Stimulated activated naive CD8-positive, alpha-beta T cell treated with anti-CD3 and anti-CD28 coated beads, Interleukin-15, Interleukin-2, amounts not matched to agents 100 ng/mL and 50 ng/mL, for 24 hours (primary cell): ENCODE results near the gene GPNMB.
A peak's percentile ranks its signal among the peaks of the same experiment; 100 is the strongest.

ENCODE experiments used
- H3K27ac Mint-ChIP-seq: one replicate; pipeline ENCODE4 v1.8.0; 2021; ENCODE audit warnings: mild to moderate bottlenecking, mixed read lengths
- H3K27me3 Mint-ChIP-seq: one replicate; pipeline ENCODE4 v1.8.0; 2021; ENCODE audit warnings: mixed read lengths
- H3K36me3 Mint-ChIP-seq: one replicate; pipeline ENCODE4 v1.8.0; 2021; ENCODE audit warnings: low read depth, mixed read lengths
- H3K4me1 Mint-ChIP-seq: one replicate; pipeline ENCODE4 v1.8.0; 2021; ENCODE audit warnings: low read depth, mixed read lengths
- H3K4me3 Mint-ChIP-seq: one replicate; pipeline ENCODE4 v1.8.0; 2021; ENCODE audit warnings: mild to moderate bottlenecking, mixed read lengths
- H3K9me3 Mint-ChIP-seq: one replicate; pipeline ENCODE4 v1.8.0; 2021; ENCODE audit warnings: mixed read lengths

Gene GPNMB

GRCh38 chr7:23275912-23276311, 29.3 kb downstream of the GPNMB start:
- H3K4me3 Mint-ChIP-seq: no peak overlapping the region
- no peaks in the 10 kb centered on the region for H3K9me3 Mint-ChIP-seq
- H3K27ac Mint-ChIP-seq: no peak overlapping the region
- peaks cover 10% of the 10 kb centered on the region for H3K4me1 Mint-ChIP-seq
- H3K36me3 Mint-ChIP-seq: no peaks in the 10 kb centered on the region
- peaks cover 5% of the 10 kb centered on the region for H3K27me3 Mint-ChIP-seq

GRCh38 chr7:23276376-23276775, 29.8 kb downstream of the GPNMB start:
- Mint-ChIP-seq H3K36me3 (no peaks in the 10 kb centered on the region), H3K27ac (no peak overlapping the region), H3K4me1 (peaks cover 10% of the 10 kb centered on the region), H3K9me3 (no peaks in the 10 kb centered on the region), H3K4me3 (no peak overlapping the region), H3K27me3 (peaks cover 5% of the 10 kb centered on the region)

GRCh38 chr7:23276947-23277346, 30.4 kb downstream of the GPNMB start:
- Mint-ChIP-seq H3K27ac (no peak overlapping the region), H3K9me3 (no peaks in the 10 kb centered on the region)

DNA sequence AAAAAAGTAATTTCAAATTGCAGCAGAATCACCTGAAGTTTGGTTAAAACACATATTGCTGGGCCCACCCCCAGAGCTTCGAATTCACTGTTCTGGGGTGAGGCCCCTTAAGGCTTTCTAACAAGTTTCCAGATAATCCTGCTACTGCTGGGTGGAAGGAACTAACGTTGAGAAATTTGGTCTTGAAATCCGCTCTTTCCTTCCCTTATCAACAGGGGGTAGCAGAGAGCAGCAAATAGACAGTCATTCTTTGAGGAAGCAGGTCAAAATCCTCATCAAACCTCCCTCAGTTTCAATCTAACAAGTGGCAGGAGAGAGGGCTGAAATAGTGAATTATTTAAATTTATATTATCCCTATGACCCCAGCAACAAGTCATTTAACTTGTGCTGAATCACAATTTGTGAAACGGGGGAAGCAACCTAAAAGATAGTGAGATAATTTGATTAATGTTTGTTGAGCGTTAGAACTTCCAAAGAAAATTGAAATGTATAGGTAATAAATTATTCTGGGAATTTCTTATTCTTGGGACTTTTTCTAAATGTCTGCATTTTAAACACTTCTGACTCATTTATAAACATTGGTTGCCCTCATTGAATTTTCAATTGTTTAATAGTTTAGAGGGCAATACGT, 30.9 kb downstream of the GPNMB start:
- Mint-ChIP-seq H3K27me3 (peaks cover under 1% of the 10 kb centered on the region), H3K4me1 (peaks cover 10% of the 10 kb centered on the region), H3K4me3 (no peak overlapping the region), H3K9me3 (no peaks in the 10 kb centered on the region), H3K36me3 (no peaks in the 10 kb centered on the region), H3K27ac (no peak overlapping the region)

More at GRCh38 chr7:23276947-23277346, 30.4 kb downstream of the GPNMB start:
- no peak overlapping the region for H3K4me3 Mint-ChIP-seq
- H3K36me3 Mint-ChIP-seq: no peaks in the 10 kb centered on the region
- H3K27me3 Mint-ChIP-seq: peaks cover 5% of the 10 kb centered on the region
- peaks cover 10% of the 10 kb centered on the region for H3K4me1 Mint-ChIP-seq

- Mint-ChIP-seq H3K9me3 (no peaks in the 10 kb centered on the region), H3K36me3 (no peaks in the 10 kb centered on the region), H3K4me1 (no peaks in the 10 kb centered on the region), H3K27me3 (no peaks in the 10 kb centered on the region), H3K27ac (no peak overlapping the region), H3K4me3 (no peak overlapping the region)
Observed at GRCh38 chr7:23279819-23280525, 33.4 kb downstream of the GPNMB start.

DNA sequence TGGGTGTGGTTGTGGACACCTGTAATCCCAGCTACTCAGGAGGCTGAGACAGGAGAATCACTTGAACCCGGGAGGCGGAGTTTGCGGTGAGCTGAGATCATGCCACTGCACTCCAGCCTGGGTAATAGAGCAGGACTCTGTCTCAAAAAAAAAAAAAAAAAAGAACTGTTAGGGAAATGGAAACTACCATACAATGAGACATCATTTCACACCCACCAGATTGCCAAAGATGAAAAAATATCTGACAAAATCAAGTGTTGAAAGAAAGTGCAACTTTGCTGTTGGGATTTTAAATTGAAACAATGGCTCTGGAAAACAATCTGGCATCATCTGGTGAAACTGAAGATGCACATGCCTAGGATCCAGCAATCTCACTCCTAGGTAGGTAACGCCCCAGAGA, 36.5 kb downstream of the GPNMB start:
- Mint-ChIP-seq H3K27ac (peak overlapping the region; percentile 45), H3K4me1 (peaks cover 7% of the 10 kb centered on the region), H3K27me3 (no peaks in the 10 kb centered on the region), H3K9me3 (no peaks in the 10 kb centered on the region), H3K36me3 (no peaks in the 10 kb centered on the region), H3K4me3 (no peak overlapping the region)

DNA sequence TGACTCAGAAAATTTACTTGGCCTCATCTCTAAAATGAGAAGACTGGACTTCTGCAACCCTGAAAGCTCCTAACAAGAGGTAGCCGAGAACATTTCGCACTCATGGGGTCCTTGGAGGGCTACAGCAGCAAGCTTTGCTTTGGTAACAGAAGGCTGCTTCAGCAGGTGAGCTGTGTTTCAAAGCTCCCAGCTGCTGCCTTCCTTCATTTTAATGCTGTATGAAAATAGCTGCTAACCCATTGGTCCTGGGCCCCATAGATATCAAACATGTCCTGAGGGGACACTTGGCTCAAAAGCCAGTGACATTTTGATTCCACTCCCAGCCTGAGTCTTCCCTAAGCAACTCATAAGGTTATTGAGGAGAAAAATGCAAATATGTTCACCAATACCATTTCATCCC, 38.3 kb downstream of the GPNMB start:
- peaks cover 10% of the 10 kb centered on the region for H3K4me1 Mint-ChIP-seq
- no peaks in the 10 kb centered on the region for H3K27me3 Mint-ChIP-seq
- no peaks in the 10 kb centered on the region for H3K36me3 Mint-ChIP-seq
- H3K9me3 Mint-ChIP-seq: no peaks in the 10 kb centered on the region
- H3K27ac Mint-ChIP-seq: no peak overlapping the region
- no peak overlapping the region for H3K4me3 Mint-ChIP-seq

DNA sequence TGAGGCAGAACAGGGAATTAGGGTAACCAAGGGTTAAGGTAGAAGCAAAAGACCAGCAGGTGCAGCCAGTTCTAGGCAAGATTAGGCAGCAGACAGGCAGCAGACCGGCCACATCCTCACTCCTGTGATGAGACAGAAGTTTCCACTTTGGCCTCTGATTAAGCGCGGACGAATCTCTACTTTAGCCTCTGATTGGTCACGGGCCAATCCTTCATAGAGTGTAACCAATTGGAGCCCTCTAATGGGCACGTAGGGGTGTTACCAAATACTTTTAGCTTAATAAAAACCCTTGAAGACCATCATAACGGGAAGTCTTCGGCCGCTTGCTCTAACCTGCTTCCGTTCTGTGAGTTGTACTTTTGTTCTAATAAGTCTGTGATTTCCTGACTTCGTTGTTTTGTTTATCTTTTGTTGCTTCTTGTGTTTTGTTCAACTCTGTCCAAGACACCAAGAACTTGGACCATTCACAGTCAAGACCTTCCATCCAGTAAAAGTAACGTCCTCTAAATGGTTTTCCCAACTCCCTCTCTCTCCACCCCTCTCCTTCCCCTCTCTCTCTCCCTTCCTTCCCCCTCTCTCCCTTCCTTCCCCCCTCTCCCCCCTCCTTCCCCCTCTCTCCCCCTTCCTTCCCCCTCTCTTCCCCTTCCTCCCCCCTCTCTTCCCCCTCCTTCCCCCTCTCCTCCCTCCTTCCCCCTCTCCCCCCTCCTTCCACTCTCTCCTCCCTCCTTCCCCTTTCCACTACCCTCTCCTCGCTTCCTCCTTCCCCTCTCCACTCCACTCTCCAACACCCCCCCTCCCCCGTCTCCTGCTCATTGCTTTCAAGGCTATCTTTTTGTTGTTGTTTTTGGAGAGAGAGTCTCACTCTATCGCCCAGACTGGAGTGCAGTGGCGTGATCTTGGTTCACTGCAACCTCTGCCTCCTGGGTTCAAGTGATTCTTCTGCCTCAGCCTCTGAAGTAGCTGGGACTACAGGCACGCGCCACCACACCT, 39.4 kb downstream of the GPNMB start:
- Mint-ChIP-seq H3K27me3 (no peaks in the 10 kb centered on the region), H3K9me3 (no peaks in the 10 kb centered on the region), H3K4me1 (peaks cover 10% of the 10 kb centered on the region), H3K27ac (no peak overlapping the region), H3K4me3 (no peak overlapping the region), H3K36me3 (no peaks in the 10 kb centered on the region)

DNA sequence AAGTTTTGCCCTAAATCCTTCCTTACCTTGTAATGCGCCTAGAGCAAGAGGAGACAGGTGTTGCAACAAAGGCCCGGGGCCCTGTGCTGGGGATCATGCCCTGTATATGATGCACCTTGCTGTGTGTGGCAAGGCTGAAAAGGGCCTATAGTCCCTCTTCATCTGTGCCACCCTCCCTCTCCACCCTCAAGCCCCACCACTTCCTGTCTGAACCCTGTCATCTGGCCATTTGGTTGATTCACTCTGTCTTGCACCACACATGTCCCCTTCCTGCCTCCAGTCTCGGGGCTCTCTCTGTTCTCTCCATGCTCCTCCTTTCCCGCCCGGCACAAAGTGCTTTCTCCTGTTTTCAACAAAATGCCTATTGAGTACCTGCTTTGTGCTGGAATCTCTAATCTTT, 41.0 kb downstream of the GPNMB start:
- Mint-ChIP-seq H3K36me3 (no peaks in the 10 kb centered on the region), H3K27ac (no peak overlapping the region), H3K4me1 (peaks cover 10% of the 10 kb centered on the region), H3K4me3 (no peak overlapping the region), H3K9me3 (no peaks in the 10 kb centered on the region), H3K27me3 (no peaks in the 10 kb centered on the region)

- H3K4me3 Mint-ChIP-seq: no peak overlapping the region
- H3K27ac Mint-ChIP-seq: no peak overlapping the region
- peaks cover 10% of the 10 kb centered on the region for H3K4me1 Mint-ChIP-seq
- no peaks in the 10 kb centered on the region for H3K36me3 Mint-ChIP-seq
- H3K27me3 Mint-ChIP-seq: peaks cover 7% of the 10 kb centered on the region
- no peaks in the 10 kb centered on the region for H3K9me3 Mint-ChIP-seq
Observed at GRCh38 chr7:23290993-23291392, 44.4 kb downstream of the GPNMB start.

- no peaks in the 10 kb centered on the region for H3K36me3 Mint-ChIP-seq
- peaks cover 7% of the 10 kb centered on the region for H3K27me3 Mint-ChIP-seq
- H3K4me3 Mint-ChIP-seq: no peak overlapping the region
- H3K9me3 Mint-ChIP-seq: no peaks in the 10 kb centered on the region
- peaks cover 10% of the 10 kb centered on the region for H3K4me1 Mint-ChIP-seq
- H3K27ac Mint-ChIP-seq: no peak overlapping the region
Observed at GRCh38 chr7:23291957-23292560, 45.5 kb downstream of the GPNMB start.

DNA sequence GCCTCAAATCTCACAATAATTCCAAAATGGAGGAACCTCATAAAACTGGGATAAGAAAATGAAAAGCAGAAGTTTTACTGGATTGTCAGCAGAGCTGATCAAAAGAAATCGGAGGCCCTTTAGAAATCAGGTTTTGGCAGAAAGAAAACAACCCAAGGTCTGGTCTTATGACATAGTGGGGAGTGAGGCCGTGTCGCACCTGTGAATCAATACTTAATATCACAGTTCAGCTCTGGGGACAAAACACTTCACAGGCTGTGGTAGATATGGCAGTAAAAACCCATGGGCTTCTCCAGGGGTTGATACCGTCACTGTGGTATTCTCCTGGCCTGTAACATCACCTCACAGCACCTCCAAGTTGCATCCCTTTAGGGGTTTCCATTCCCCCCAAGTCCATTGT, 46.0 kb downstream of the GPNMB start:
- no peak overlapping the region for H3K27ac Mint-ChIP-seq
- peaks cover 8% of the 10 kb centered on the region for H3K4me1 Mint-ChIP-seq
- H3K36me3 Mint-ChIP-seq: no peaks in the 10 kb centered on the region
- H3K9me3 Mint-ChIP-seq: no peaks in the 10 kb centered on the region
- H3K27me3 Mint-ChIP-seq: peaks cover 7% of the 10 kb centered on the region
- no peak overlapping the region for H3K4me3 Mint-ChIP-seq

DNA sequence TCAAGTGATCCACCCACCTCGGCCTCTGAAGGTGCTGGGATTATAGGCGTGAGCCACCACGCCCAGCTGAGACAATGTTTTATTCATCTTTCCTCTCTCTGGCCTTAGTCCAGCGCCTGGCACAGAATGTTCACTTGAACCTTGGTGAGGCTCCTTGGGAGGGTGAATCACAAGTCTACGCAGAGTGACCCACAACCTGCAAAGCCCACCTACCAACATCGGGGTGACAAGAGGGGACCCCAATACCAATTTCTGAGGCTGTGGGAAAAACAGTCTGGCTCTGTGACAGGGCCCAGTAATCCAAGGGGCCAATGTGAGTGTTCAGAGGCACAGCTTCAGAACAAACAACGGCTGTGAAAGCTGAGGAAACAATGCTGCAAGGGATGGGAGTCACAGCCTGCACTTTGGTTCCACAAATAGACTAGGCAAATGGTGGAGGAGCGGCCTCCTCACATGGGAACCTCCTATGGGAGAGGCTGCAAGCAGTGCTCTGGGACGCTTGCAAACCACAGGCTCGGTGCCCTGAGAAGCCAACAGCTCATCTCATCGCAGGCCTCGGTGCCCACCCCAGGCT, 47.0 kb downstream of the GPNMB start:
- Mint-ChIP-seq H3K4me1 (peaks cover 5% of the 10 kb centered on the region), H3K27me3 (peaks cover 7% of the 10 kb centered on the region), H3K36me3 (peaks cover 4% of the 10 kb centered on the region), H3K9me3 (no peaks in the 10 kb centered on the region), H3K27ac (no peak overlapping the region), H3K4me3 (no peak overlapping the region)

DNA sequence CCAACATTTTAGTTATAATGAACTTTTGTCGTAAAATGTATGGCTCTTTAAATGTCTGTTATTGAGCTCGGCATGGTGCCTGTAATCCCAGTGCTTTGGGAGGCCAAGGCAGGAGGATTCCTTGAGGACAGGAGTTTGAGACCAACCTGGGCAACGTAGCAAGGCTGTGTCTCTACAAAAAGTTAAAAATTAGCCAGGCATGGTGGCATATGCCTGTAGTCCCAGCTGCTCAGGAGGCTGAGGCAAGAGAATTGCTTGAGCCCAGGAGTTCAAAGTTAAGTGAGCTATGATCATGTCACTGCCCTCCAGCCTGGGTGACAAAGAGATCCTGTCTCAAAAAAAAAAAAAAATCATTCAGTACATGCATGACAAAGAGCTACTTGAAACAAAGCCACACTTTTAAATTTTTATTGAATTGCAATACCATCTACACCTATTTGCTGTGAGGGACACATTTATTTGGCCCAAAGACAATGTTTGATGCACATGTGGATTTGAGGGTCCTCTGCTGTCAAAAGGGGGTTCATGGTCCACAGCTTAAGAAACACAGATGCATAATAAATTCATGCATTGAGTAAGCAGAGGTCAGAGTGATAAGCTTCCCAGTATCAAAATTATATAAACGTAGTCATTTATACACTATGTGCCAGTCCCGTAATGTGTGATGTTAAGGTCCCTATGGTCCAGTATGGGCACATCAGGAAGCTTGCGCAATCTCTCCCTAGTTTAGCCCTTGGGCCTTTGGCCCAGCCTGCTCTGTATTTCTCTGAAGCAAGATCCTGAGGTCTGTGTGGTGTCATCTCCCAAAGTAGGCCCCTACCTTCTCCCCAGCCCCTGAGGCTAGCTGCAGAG, 48.2 kb downstream of the GPNMB start:
- Mint-ChIP-seq H3K27me3 (peaks cover 7% of the 10 kb centered on the region), H3K27ac (no peak overlapping the region), H3K4me3 (no peak overlapping the region), H3K36me3 (peaks cover 4% of the 10 kb centered on the region), H3K4me1 (peaks cover 11% of the 10 kb centered on the region), H3K9me3 (no peaks in the 10 kb centered on the region)
